Esophagus (tissue), 2 donors: ENCODE results near the gene CERK. TPM values are rescaled to one million over a fixed set of nuclear protein-coding genes. Genes with fewer than 3 reads are reported as not detected.

Experiments
- H3K27ac ChIP-seq, 2 donors: one replicate each; pipeline ENCODE4 v1.5.1; 2013; ENCODE audit warnings: low read depth in 2 of 2, mild to moderate bottlenecking in 2 of 2, inconsistent platforms in 1 of 2, low read length in 1 of 2, moderate library complexity in 1 of 2
- H3K27me3 ChIP-seq, 2 donors: one replicate each; pipeline ENCODE4 v1.6.1; 2013; ENCODE audit warnings: low read length in 2 of 2, control low read depth in 1 of 2, mild to moderate bottlenecking in 1 of 2; ENCODE audit not compliant: insufficient read depth in 2 of 2, control insufficient read depth in 1 of 2
- H3K36me3 ChIP-seq, 2 donors: one replicate each; pipeline ENCODE4 v1.6.1; 2013; ENCODE audit warnings: low read length in 1 of 2; ENCODE audit not compliant: control insufficient read depth in 2 of 2, insufficient read depth in 2 of 2
- H3K4me1 ChIP-seq, 2 donors: one replicate each; pipeline ENCODE4 v1.6.1; 2013; ENCODE audit warnings: low read length in 1 of 2; ENCODE audit not compliant: control insufficient read depth in 2 of 2, insufficient read depth in 2 of 2
- H3K4me3 ChIP-seq, 2 donors: one replicate each; pipeline ENCODE4 v1.5.1; 2013; ENCODE audit warnings: low read length in 2 of 2, mild to moderate bottlenecking in 2 of 2, low read depth in 1 of 2, moderate library complexity in 1 of 2
- H3K9me3 ChIP-seq, 2 donors: one replicate each; pipeline ENCODE4 v1.6.1; 2013; ENCODE audit warnings: mild to moderate bottlenecking in 2 of 2, low read depth in 1 of 2, low read length in 1 of 2, moderate library complexity in 1 of 2; ENCODE audit not compliant: control insufficient read depth in 2 of 2, insufficient read depth in 1 of 2
- WGBS, 2 donors: extraction: QIAGEN DNeasy Blood & Tissue Kit; methylation state at CpG; one replicate each; pipeline ENCODE4 v1.1.7; 2013; 5-methylcytosine and 5-hydroxymethylcytosine counted together
- polyA plus RNA-seq, 2 donors: library from polyadenylated mRNA; stranded (reverse); fragments of 200-250 nt; gene quantifications; one replicate each; pipeline ENCODE4 v1.2.3, GENCODE V29; 2013
- donor health status: healthy with polysubstance abuse.
- donor health status: Bipolar disorder and iron deficiency.

The CERK gene
- polyA plus RNA-seq, 2 donors: 8.7 to 13.4 TPM

DNA sequence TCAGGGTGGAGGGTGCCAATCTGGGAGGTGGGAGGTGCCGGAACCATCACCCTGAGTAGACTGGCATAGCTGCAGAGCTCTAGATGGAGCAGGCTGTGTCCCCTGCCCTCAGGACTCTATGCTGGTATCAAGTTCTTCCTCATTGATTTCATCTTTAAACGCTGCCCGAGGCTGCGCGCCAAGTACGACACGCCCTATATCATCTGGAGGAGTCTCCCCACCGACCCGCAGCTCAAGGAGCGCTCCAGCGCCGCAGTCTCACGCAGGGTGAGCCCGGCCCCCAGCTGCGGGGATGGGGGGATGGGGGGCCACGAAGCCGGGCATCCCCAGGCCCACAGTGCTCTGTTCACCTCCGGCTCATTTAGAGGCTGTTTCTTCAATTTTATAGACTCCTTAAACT, 65.3 kb downstream of the CERK start:
- Histone ChIP-seq H3K27ac (no peak overlapping the region), H3K4me1 (peaks cover 2% of the 10 kb centered on the region in 2 donors), H3K36me3 (peaks cover 11 to 69% of the 10 kb centered on the region in 2 donors), H3K9me3 (no peaks in the 10 kb centered on the region), H3K27me3 (no peaks in the 10 kb centered on the region), H3K4me3 (no peak overlapping the region)
- WGBS, 2 donors: 76 to 82% methylated on average over 18 of the region's 18 CpGs

DNA sequence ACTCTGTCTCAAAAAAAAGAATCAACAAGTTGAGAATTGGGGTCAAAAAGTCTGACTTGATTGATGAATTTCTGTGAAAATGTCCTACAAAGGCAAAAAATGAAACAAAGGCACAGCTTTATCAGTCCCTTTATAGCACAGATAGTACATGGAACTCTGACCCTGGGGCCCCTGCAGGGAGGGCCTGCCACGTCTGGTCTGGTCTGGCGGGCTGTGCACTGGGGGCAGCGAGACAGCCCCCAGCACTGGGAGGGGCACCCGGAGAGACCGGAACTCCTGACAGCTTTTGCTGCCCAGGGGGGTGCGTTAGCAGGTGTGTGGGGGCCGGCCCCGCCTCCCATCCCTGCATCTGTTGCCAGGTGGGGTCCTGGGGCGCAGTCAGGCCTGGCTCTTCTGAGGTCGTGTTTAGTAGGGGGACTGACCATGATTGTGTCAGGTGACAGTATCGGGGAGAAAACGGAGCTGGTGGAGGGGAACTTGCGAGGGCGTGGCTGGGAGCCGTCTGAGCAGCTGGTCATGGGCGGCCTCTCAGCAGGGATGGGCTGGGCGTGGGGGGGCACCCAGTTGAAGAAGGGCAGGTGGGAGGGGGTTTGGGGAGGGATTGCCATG, 66.1 kb downstream of the CERK start:
- no peak overlapping the region for H3K27ac ChIP-seq

DNA sequence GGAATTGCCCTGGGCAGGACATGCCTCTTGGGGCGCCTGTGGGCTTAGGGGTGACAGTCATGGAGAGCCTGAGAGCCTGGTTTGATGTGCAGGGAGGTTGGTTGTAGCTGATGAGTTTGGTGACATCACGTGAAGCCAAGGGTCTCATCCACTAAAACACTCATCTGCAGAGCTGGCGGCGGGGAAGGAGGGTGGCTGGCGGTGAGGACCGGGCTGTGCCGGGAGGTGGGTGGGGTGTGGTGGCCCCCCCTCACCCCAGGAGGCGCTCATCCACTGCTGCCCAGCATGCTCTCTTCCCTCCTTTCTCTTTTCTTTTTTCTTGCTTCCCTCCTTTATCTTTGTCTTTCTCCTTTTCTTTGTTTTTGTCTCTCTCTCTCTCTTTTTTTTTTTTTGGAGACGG, 68.9 kb downstream of the CERK start:
- WGBS, 2 donors: 92 to 93% methylated on average over 8 to 9 of the region's 9 CpGs
- Histone ChIP-seq H3K27me3 (no peaks in the 10 kb centered on the region), H3K4me3 (no peak overlapping the region), H3K4me1 (peaks cover 0 to 6% of the 10 kb centered on the region in 2 donors), H3K9me3 (no peaks in the 10 kb centered on the region), H3K27ac (no peak overlapping the region), H3K36me3 (peaks cover 17 to 67% of the 10 kb centered on the region in 2 donors)

More for the DNA sequence above, 66.1 kb downstream of the CERK start:
- no peak overlapping the region for H3K4me3 ChIP-seq
- H3K4me1 ChIP-seq: peaks cover 0 to 2% of the 10 kb centered on the region in 2 donors
- H3K27me3 ChIP-seq: no peaks in the 10 kb centered on the region
- no peaks in the 10 kb centered on the region for H3K9me3 ChIP-seq
- 78 to 87% methylated on average over 17 of the region's 17 CpGs for WGBS, 2 donors
- H3K36me3 ChIP-seq: peaks cover 14 to 69% of the 10 kb centered on the region in 2 donors

DNA sequence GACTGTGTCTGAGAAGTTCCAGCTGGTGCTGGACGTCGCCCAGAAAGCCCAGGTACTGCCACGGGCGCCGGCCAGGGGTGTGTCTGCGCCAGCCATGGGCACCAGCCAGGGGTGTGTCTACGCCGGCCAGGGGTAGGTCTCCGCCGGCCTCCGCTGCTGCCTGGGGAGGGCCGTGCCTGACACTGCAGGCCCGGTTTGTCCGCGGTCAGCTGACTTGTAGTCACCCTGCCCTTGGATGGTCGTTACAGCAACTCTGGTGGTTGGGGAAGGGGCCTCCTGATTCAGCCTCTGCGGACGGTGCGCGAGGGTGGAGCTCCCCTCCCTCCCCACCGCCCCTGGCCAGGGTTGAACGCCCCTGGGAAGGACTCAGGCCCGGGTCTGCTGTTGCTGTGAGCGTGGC, 69.9 kb downstream of the CERK start:
- Histone ChIP-seq H3K4me3 (no peak overlapping the region), H3K27me3 (no peaks in the 10 kb centered on the region), H3K9me3 (peaks cover 0 to 2% of the 10 kb centered on the region in 2 donors), H3K27ac (no peak overlapping the region), H3K4me1 (peaks cover 0 to 4% of the 10 kb centered on the region in 2 donors), H3K36me3 (peaks cover 12 to 72% of the 10 kb centered on the region in 2 donors)
- WGBS, 2 donors: 83 to 86% methylated on average over 24 of the region's 24 CpGs

DNA sequence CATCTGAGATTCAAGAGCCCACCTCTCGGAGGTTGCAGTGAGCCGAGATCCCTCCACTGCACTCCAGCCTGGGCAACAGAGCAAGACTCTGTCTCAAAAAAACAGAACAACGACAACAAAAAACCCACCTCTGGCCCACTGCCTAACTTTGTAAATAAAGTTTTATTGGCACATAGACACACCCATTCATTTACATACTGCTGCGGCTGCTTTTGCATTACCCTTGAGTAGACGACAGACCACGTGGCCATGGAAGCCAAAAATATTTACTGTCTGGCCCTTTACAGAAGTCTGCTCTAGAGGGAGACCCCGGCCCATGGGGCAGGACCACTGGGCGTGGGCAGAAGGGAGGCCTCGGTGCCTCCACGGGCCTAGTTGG, 70.8 kb downstream of the CERK start:
- Histone ChIP-seq H3K4me1 (peaks cover 0 to 4% of the 10 kb centered on the region in 2 donors), H3K36me3 (peaks cover 12 to 77% of the 10 kb centered on the region in 2 donors), H3K4me3 (no peak overlapping the region), H3K27me3 (no peaks in the 10 kb centered on the region), H3K27ac (no peak overlapping the region), H3K9me3 (peaks cover 0 to 2% of the 10 kb centered on the region in 2 donors)
- 96% methylated on average over 10 of the region's 10 CpGs for WGBS, 2 donors

DNA sequence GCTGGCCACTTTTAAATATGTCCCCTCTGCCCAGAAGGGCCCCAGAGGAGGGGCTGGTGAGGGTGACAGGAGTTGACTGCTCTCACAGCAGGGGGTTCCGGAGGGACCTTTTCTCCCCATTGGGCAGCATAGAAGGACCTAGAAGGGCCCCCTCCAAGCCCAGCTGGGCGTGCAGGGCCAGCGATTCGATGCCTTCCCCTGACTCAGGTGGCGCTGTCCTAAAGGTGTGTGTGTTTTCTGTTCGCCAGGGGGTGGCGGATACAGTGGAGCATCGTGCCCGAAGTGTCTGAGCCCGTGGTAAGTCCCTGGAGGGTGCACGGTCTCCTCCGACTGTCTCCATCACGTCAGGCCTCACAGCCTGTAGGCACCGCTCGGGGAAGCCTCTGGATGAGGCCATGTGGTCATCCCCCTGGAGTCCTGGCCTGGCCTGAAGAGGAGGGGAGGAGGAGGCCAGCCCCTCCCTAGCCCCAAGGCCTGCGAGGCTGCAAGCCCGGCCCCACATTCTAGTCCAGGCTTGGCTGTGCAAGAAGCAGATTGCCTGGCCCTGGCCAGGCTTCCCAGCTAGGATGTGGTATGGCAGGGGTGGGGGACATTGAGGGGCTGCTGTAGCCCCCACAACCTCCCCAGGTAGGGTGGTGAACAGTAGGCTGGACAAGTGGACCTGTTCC, 71.3 kb downstream of the CERK start:
- Histone ChIP-seq H3K9me3 (peaks cover 0 to 2% of the 10 kb centered on the region in 2 donors), H3K4me3 (no peak overlapping the region), H3K27me3 (no peaks in the 10 kb centered on the region), H3K27ac (no peak overlapping the region), H3K4me1 (peaks cover 0 to 4% of the 10 kb centered on the region in 2 donors), H3K36me3 (peaks cover 12 to 78% of the 10 kb centered on the region in 2 donors)
- 91 to 92% methylated on average over 17 of the region's 17 CpGs for WGBS, 2 donors

DNA sequence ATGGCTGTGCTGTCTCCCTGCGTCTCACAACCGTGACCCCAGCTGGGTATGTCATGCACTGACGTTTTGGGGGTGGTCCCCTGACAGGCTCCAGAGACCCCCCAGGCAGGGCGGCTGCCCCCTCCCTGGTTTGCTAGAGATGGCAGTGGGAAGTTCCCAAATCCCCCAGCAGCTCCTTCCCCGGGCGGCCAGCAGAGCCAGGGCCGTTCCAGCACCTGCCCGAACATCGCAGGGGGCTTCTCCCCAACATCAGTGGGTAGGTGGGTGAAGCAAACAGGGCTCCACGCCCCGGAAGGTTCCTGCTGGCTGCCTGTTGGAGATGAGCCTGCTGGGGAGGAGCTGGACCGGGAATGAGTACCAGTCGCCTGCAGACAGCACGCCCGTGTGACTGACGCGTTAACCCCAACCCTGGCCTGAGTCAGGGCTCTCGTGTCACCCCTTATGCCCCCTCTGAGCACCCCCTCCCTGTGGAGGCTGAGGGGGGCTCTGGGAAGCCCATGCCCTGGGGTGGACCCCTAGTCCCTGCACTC, 72.2 kb downstream of the CERK start:
- Histone ChIP-seq H3K9me3 (peaks cover 0 to 2% of the 10 kb centered on the region in 2 donors), H3K27me3 (no peaks in the 10 kb centered on the region), H3K36me3 (peaks cover 12 to 75% of the 10 kb centered on the region in 2 donors), H3K27ac (no peak overlapping the region), H3K4me3 (no peak overlapping the region), H3K4me1 (peaks cover 0 to 4% of the 10 kb centered on the region in 2 donors)
- 94 to 95% methylated on average over 18 of the region's 18 CpGs for WGBS, 2 donors

DNA sequence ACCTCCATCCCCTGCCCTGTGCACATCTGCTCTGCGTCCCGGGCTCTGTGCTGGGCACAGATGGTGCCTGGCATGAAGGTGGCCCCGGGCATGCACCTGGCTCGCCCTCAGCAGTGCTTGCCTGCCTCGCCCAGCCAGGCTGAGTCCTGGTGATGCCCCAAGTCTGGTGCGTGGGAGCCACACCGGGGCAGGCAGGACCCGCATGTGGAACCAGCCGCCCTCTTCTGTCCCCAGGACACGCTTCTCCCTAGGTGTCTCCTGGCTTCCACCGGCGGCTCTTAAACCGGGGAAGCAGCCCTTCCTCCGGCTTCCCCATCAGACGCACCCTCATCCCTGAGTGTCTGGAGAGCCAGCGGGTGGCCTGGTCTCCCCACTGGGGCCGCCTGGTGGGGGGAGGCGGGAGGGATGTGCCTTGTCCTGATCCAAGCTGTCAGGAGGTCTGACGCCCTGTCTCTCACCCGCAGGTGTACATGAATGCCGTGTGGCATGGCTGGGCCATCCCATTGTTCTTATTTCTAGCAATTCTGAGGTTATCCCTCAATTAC, 72.8 kb downstream of the CERK start:
- Histone ChIP-seq H3K4me3 (no peak overlapping the region), H3K27me3 (no peaks in the 10 kb centered on the region), H3K36me3 (peaks cover 12 to 70% of the 10 kb centered on the region in 2 donors), H3K9me3 (peaks cover 0 to 2% of the 10 kb centered on the region in 2 donors), H3K27ac (no peak overlapping the region), H3K4me1 (peaks cover 0 to 10% of the 10 kb centered on the region in 2 donors)
- 93 to 94% methylated on average over 21 of the region's 21 CpGs for WGBS, 2 donors

DNA sequence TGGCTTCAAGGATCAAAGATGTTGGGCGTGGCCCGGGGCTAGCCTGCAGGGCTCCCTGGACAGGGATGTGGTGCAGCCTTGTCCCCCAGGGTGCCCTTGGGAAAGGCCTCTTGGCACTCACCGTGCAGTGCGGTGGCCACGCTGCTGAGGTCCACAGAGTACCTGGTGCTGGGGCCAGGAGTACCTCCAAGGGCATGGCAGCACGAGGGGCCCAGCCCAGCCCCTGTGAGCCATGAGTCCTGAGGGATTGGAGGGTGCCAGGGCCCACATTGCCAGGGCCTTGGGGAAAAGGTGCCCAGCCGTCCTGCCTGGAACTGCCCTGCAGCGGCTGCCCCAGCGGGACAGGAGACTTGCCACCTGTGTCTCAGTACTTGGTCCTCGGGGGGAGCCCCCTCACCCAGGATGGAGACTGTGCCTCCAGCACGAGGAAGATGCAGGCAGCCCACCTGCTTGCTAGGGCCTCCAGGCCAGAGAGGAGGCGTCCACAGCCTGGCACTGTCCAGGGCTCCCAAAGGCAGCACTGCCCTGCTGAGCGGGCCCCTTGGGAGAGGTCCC, 73.7 kb downstream of the CERK start:
- 94 to 95% methylated on average over 13 of the region's 13 CpGs for WGBS, 2 donors
- peaks cover 12 to 68% of the 10 kb centered on the region in 2 donors for H3K36me3 ChIP-seq
- H3K27me3 ChIP-seq: no peaks in the 10 kb centered on the region

More for the DNA sequence above, 73.7 kb downstream of the CERK start:
- Histone ChIP-seq H3K9me3 (peaks cover 0 to 2% of the 10 kb centered on the region in 2 donors), H3K4me3 (no peak overlapping the region), H3K27ac (no peak overlapping the region), H3K4me1 (peaks cover 0 to 14% of the 10 kb centered on the region in 2 donors)
